ENCODE measurements around the gene PTGES. TPM values are rescaled to one million over a fixed set of nuclear protein-coding genes. Genes with fewer than 3 reads are reported as not detected.

PTGES gene
- total RNA-seq, 3 donors from 2014 or later (not counting 1 experiment from before 2014, with no cell fraction given), result 0.28 to 0.47 (median 0.39) TPM

DNA sequence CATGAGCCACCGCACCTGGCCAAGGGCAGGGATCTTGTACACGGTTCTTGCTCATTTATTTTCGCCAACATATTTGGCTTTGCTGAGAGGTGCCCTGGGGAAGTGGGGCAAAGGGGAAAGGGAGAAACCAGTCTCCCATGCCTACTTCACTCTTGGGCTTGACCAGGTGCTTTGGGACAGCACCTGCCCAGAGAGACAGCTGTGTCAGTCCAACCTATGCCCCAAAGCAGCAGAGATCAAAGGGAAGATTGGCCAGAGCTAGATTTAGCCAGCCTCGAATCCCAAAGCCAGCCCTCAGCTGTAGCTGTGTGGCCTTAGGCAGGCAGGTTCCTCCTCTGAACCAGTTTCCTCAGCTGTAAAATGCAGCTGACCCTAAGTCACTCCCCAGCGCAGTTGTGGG lies 2.3 kb upstream of the PTGES start:
- Histone ChIP-seq H3K27ac (ENCODE audit: low read length) (no peak overlapping the region), H3K9me3 (ENCODE audit: control insufficient read depth, insufficient read depth, low read length) (no peaks in the 10 kb centered on the region), H3K4me1 (ENCODE audit: control insufficient read depth, insufficient read depth, low read length) (peaks cover 9% of the 10 kb centered on the region), H3K36me3 (ENCODE audit: control insufficient read depth, insufficient read depth, low read length) (no peaks in the 10 kb centered on the region), H3K27me3 (ENCODE audit: control insufficient read depth, insufficient read depth, low read length) (peaks cover 5% of the 10 kb centered on the region), H3K4me3 (ENCODE audit: low read length) (no peak overlapping the region)
- TF ChIP-seq, protein P1, sequence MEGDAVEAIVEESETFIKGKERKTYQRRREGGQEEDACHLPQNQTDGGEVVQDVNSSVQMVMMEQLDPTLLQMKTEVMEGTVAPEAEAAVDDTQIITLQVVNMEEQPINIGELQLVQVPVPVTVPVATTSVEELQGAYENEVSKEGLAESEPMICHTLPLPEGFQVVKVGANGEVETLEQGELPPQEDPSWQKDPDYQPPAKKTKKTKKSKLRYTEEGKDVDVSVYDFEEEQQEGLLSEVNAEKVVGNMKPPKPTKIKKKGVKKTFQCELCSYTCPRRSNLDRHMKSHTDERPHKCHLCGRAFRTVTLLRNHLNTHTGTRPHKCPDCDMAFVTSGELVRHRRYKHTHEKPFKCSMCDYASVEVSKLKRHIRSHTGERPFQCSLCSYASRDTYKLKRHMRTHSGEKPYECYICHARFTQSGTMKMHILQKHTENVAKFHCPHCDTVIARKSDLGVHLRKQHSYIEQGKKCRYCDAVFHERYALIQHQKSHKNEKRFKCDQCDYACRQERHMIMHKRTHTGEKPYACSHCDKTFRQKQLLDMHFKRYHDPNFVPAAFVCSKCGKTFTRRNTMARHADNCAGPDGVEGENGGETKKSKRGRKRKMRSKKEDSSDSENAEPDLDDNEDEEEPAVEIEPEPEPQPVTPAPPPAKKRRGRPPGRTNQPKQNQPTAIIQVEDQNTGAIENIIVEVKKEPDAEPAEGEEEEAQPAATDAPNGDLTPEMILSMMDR (IDR thresholded peaks at IDR 0.05), result no peak
- H3K4me3 Mint-ChIP-seq, result no peak overlapping the region
- peaks cover 8 to 14% of the 10 kb centered on the region in 2 donors for H3K4me1 Mint-ChIP-seq
- 85% methylated on average over 5 of the region's 5 CpGs for WGBS (ENCODE audit: insufficient coverage)
- intact Hi-C loops (cut with micrococcal nuclease), result no loop called here
- no peak overlapping the region for H3K27ac Mint-ChIP-seq
- no peaks in the 10 kb centered on the region for H3K9me3 Mint-ChIP-seq
- peaks cover 10 to 29% of the 10 kb centered on the region in 2 donors for H3K27me3 Mint-ChIP-seq (ENCODE audit: low read depth in 2 of 2)
- no peak for DNase-seq
- ATAC-seq, result no peak
- H3K36me3 Mint-ChIP-seq, result no peaks in the 10 kb centered on the region

DNA sequence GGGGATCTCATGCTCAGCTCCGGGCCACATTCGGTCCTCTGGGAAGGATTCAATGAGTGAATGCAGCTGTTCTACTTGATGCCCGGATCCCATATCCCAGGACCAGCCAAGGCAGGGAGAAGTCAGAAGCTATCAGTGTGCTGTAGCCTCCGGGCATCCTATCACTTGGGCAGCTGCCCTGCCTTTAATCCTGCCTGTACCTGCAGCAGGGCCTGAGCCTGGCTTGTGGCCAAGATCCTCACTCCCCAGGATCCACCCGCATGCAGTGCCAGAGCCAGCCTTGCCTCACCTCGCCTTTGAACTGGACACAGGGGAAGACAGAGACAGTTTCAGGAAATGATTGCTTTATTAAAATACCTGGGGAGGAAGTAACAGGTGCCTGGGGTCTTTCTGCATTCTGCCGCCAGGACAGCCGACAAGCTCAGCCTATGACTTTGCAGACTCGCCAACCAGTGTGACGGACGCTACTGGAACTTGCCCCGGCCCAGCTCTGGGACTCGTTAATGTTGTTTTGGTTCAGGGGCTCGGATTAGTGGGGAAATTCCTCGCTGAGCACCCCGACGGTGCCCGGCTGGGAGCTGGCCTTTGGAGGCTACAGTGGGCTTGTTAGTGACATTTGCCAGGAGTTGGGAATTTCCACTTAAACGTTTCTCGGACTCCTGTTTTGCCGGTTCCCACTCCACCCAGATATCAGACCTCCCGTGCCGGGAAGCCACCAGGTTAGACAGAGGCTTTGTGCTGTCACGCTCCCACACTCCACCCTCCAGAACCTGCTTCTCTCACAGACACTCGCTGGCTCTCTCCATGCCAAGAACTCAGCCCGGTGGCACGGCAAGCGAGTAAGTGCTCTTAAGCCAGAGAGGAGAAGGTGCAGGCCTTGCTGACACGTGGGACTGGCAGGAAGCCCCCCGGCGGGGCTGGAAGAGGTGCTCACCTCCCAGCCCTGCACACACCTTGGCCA lies 721 bp downstream of the PTGES start:
- H3K36me3 Mint-ChIP-seq, result no peaks in the 10 kb centered on the region
- H3K27me3 Mint-ChIP-seq (ENCODE audit: low read depth in 2 of 2), result peaks cover 10 to 18% of the 10 kb centered on the region in 2 donors
- peak overlapping the region in 1 of 2 donors; percentile 44 for H3K27ac Mint-ChIP-seq
- TF ChIP-seq, protein P1 (IDR thresholded peaks at IDR 0.05), result no peak
- intact Hi-C loops (cut with micrococcal nuclease), result no loop called here
- Histone ChIP-seq H3K9me3 (ENCODE audit: control insufficient read depth, insufficient read depth, low read length) (no peaks in the 10 kb centered on the region), H3K36me3 (ENCODE audit: control insufficient read depth, insufficient read depth, low read length) (no peaks in the 10 kb centered on the region), H3K27me3 (ENCODE audit: control insufficient read depth, insufficient read depth, low read length) (peaks cover 5% of the 10 kb centered on the region), H3K4me3 (ENCODE audit: low read length) (no peak overlapping the region), H3K4me1 (ENCODE audit: control insufficient read depth, insufficient read depth, low read length) (peaks cover 6% of the 10 kb centered on the region), H3K27ac (ENCODE audit: low read length) (no peak overlapping the region)
- no peak for DNase-seq
- no peaks in the 10 kb centered on the region for H3K9me3 Mint-ChIP-seq
- no peak overlapping the region for H3K4me3 Mint-ChIP-seq
- WGBS (ENCODE audit: insufficient coverage), result 80% methylated on average over 31 of the region's 31 CpGs
- no peak for ATAC-seq
- peaks cover 8% of the 10 kb centered on the region in 2 donors for H3K4me1 Mint-ChIP-seq

DNA sequence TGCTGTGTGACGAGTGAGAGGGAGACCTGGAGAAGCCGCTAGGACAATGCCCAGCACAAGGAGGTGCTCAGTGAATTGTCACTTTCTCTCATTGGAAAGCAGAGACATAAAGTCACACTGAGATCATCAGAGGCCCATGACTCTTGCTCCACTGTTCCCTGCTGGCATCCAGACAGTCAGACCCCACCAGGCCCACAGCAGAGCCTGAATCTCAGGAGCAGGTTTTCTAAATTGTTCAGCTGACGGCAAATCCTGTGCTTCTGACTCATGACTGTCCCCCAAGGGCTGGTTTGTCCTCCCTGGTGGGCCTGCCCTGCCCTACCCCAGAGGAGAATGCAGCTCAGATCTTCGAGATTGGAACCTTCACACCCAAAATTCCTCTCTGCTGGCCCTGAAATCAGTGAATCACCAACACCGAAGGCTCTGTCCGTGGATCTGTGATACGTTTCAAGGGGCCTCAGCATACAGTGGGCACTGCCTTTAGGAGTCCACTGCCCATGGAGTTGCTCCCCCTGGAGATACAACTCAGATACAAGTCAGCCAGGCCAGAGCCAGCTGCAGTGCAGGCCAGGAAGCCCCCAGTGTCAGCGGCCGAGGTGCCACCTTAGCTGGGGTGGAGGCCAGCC lies 2.7 kb downstream of the PTGES start:
- Mint-ChIP-seq H3K36me3 (no peaks in the 10 kb centered on the region), H3K4me1 (peaks cover 8% of the 10 kb centered on the region in 2 donors), H3K9me3 (no peaks in the 10 kb centered on the region), H3K4me3 (no peak overlapping the region), H3K27ac (no peak overlapping the region), H3K27me3 (ENCODE audit: low read depth in 2 of 2) (peaks cover 10 to 18% of the 10 kb centered on the region in 2 donors)
- intact Hi-C loops (cut with micrococcal nuclease), result no loop called here
- H3K27me3 ChIP-seq (ENCODE audit: control insufficient read depth, insufficient read depth, low read length), result peaks cover 5% of the 10 kb centered on the region
- H3K9me3 ChIP-seq (ENCODE audit: control insufficient read depth, insufficient read depth, low read length), result no peaks in the 10 kb centered on the region
- DNase-seq, result no peak
- ATAC-seq, result no peak
- H3K27ac ChIP-seq (ENCODE audit: low read length), result no peak overlapping the region
- TF ChIP-seq, protein P1 (IDR thresholded peaks at IDR 0.05), result no peak
- peaks cover 6% of the 10 kb centered on the region for H3K4me1 ChIP-seq (ENCODE audit: control insufficient read depth, insufficient read depth, low read length)
- no peak overlapping the region for H3K4me3 ChIP-seq (ENCODE audit: low read length)
- WGBS (ENCODE audit: insufficient coverage), result 91% methylated on average over 9 of the region's 9 CpGs
- H3K36me3 ChIP-seq (ENCODE audit: control insufficient read depth, insufficient read depth, low read length), result no peaks in the 10 kb centered on the region

Data from natural killer cell (primary cell).